ENCODE data around the gene R3HDM1. TPM values are rescaled to one million over a fixed set of nuclear protein-coding genes. Genes with fewer than 3 reads are reported as not detected.
A peak's percentile ranks its signal among the peaks of the same experiment; 100 is the strongest.

R3HDM1 gene
- total RNA-seq, 1 donor from 2014 or later = 44.7 TPM

DNA sequence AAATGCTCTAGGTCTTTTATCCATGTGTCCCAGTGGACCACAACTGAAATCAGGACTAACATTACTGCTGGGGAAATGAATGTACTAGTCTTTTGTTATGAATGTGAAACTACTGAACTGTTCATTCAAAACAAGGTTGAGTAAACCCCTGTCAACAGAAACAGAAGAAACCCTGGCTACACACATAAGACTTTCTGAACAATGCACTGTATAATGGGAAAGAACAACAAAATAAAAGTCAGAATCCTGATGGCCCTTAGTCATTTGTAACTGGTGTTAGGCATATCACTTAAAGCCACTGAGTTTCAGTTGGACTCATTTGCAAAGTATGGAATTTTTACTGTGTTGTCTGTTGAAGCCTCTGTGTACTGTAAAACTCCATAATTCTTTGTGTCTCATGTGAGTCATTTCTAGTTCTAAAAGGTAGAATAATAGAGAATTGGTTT is 133.4 kb downstream of the R3HDM1 start:
- peak overlapping the region; percentile 4 for H3K4me3 Mint-ChIP-seq (ENCODE audit: unreplicated experiment)
- H3K27me3 Mint-ChIP-seq (ENCODE audit: low read depth, unreplicated experiment) = no peaks in the 10 kb centered on the region
- peaks cover 2% of the 10 kb centered on the region for H3K36me3 Mint-ChIP-seq (ENCODE audit: low read depth, unreplicated experiment)
- H3K4me2 ChIP-seq (ENCODE audit: low read length) = no peak overlapping the region
- H3K9me3 Mint-ChIP-seq (ENCODE audit: unreplicated experiment) = no peaks in the 10 kb centered on the region
- H3K9ac ChIP-seq (ENCODE audit: low read length) = no peak overlapping the region
- no peaks in the 10 kb centered on the region for H4K20me1 ChIP-seq (ENCODE audit: insufficient read depth, low read length)
- H3K79me2 ChIP-seq (ENCODE audit: insufficient read depth, low read length) = no peaks in the 10 kb centered on the region
- H3K4me1 Mint-ChIP-seq (ENCODE audit: low read depth, unreplicated experiment) = peaks cover 30% of the 10 kb centered on the region
- no peak for FAIRE-seq
- H3K27me3 ChIP-seq (ENCODE audit: insufficient read depth, low read length) = no peaks in the 10 kb centered on the region
- H3K9me3 ChIP-seq (ENCODE audit: insufficient read depth, low read depth, low read length) = no peaks in the 10 kb centered on the region
- peaks cover 4% of the 10 kb centered on the region for H3K4me1 ChIP-seq (ENCODE audit: insufficient read depth, low read length)
- H3K27ac Mint-ChIP-seq (ENCODE audit: unreplicated experiment) = peak overlapping the region; percentile 36
- peak overlapping the region; percentile 3 for H3K27ac ChIP-seq (ENCODE audit: low read depth, low read length)
- DNase-seq (ENCODE audit: low read depth) = peak; percentile 29
- no peak overlapping the region for H2AFZ ChIP-seq (ENCODE audit: low read depth, low read length)
- no peak overlapping the region for H3K4me3 ChIP-seq (ENCODE audit: insufficient read depth, low read depth, low read length)
- H3K36me3 ChIP-seq (ENCODE audit: insufficient read depth, low read length) = peaks cover 5% of the 10 kb centered on the region
- TF ChIP-seq, protein P1, sequence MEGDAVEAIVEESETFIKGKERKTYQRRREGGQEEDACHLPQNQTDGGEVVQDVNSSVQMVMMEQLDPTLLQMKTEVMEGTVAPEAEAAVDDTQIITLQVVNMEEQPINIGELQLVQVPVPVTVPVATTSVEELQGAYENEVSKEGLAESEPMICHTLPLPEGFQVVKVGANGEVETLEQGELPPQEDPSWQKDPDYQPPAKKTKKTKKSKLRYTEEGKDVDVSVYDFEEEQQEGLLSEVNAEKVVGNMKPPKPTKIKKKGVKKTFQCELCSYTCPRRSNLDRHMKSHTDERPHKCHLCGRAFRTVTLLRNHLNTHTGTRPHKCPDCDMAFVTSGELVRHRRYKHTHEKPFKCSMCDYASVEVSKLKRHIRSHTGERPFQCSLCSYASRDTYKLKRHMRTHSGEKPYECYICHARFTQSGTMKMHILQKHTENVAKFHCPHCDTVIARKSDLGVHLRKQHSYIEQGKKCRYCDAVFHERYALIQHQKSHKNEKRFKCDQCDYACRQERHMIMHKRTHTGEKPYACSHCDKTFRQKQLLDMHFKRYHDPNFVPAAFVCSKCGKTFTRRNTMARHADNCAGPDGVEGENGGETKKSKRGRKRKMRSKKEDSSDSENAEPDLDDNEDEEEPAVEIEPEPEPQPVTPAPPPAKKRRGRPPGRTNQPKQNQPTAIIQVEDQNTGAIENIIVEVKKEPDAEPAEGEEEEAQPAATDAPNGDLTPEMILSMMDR (IDR thresholded peaks at IDR 0.05; ENCODE audit: insufficient read depth, low read depth, low read length) = no peak
- no peak for TF ChIP-seq EZH2 (IDR thresholded peaks at IDR 0.05; ENCODE audit: insufficient read depth, low read length)

DNA sequence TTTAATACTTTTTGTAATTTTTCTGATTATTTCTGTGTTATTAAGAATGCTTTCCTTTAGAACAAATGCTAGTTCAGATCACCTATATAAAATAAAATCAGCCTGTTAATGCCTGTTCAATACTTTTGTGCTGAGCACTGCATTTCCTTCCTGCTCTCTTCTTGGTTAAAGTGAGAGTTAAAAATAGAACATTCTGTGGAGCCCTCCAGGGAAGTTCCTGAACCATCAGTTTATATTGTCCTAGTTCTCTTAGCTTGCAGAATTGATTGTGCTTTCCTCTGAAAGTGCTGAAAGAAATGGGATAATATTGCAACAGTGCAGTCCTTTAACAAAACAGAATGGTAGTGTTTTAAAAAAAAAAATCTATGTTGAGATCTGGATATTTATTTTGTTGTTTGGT is 135.8 kb downstream of the R3HDM1 start:
- Histone ChIP-seq H3K4me3 (ENCODE audit: insufficient read depth, low read depth, low read length) (no peak overlapping the region), H3K27ac (ENCODE audit: low read depth, low read length) (no peak overlapping the region), H3K4me2 (ENCODE audit: low read length) (no peak overlapping the region), H4K20me1 (ENCODE audit: insufficient read depth, low read length) (no peaks in the 10 kb centered on the region), H3K36me3 (ENCODE audit: insufficient read depth, low read length) (no peaks in the 10 kb centered on the region), H3K79me2 (ENCODE audit: insufficient read depth, low read length) (no peaks in the 10 kb centered on the region), H3K9me3 (ENCODE audit: insufficient read depth, low read depth, low read length) (no peaks in the 10 kb centered on the region), H3K9ac (ENCODE audit: low read length) (no peak overlapping the region), H2AFZ (ENCODE audit: low read depth, low read length) (no peak overlapping the region), H3K27me3 (ENCODE audit: insufficient read depth, low read length) (no peaks in the 10 kb centered on the region), H3K4me1 (ENCODE audit: insufficient read depth, low read length) (peaks cover 2% of the 10 kb centered on the region)
- Mint-ChIP-seq H3K36me3 (ENCODE audit: low read depth, unreplicated experiment) (peaks cover 2% of the 10 kb centered on the region), H3K4me1 (ENCODE audit: low read depth, unreplicated experiment) (peaks cover 27% of the 10 kb centered on the region), H3K27ac (ENCODE audit: unreplicated experiment) (no peak overlapping the region), H3K9me3 (ENCODE audit: unreplicated experiment) (no peaks in the 10 kb centered on the region), H3K4me3 (ENCODE audit: unreplicated experiment) (no peak overlapping the region), H3K27me3 (ENCODE audit: low read depth, unreplicated experiment) (no peaks in the 10 kb centered on the region)
- FAIRE-seq (no peak), DNase-seq (ENCODE audit: low read depth) (no peak)
- TF ChIP-seq, protein P1 (IDR thresholded peaks at IDR 0.05; ENCODE audit: insufficient read depth, low read depth, low read length) = no peak
- TF ChIP-seq EZH2 (IDR thresholded peaks at IDR 0.05; ENCODE audit: insufficient read depth, low read length) = no peak

DNA sequence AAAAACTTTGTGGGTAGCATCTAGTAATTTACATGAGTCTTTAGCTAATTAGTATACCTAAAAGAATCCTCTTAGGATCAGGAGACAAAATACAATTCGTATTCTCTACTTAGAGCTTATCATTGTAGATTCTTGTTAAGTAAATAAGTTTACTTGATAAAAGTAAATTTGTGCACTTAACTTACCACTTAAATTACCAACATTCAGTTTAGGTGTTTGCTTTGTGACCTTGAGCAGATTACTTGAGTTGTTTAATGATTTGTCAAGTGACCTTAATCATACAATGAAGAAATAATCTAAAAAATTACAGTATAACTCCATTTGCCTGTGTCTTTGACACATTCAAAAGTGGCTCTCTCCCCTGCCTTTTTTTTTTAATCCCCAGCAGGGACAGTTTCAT is 143.2 kb downstream of the R3HDM1 start:
- Mint-ChIP-seq H3K9me3 (ENCODE audit: unreplicated experiment) (no peaks in the 10 kb centered on the region), H3K4me3 (ENCODE audit: unreplicated experiment) (no peak overlapping the region), H3K27me3 (ENCODE audit: low read depth, unreplicated experiment) (no peaks in the 10 kb centered on the region), H3K27ac (ENCODE audit: unreplicated experiment) (no peak overlapping the region), H3K36me3 (ENCODE audit: low read depth, unreplicated experiment) (peaks cover 7% of the 10 kb centered on the region), H3K4me1 (ENCODE audit: low read depth, unreplicated experiment) (no peaks in the 10 kb centered on the region)
- Histone ChIP-seq H2AFZ (ENCODE audit: low read depth, low read length) (no peak overlapping the region), H3K9me3 (ENCODE audit: insufficient read depth, low read depth, low read length) (no peaks in the 10 kb centered on the region), H4K20me1 (ENCODE audit: insufficient read depth, low read length) (no peaks in the 10 kb centered on the region), H3K9ac (ENCODE audit: low read length) (no peak overlapping the region), H3K36me3 (ENCODE audit: insufficient read depth, low read length) (peaks cover 5% of the 10 kb centered on the region), H3K4me2 (ENCODE audit: low read length) (no peak overlapping the region), H3K79me2 (ENCODE audit: insufficient read depth, low read length) (no peaks in the 10 kb centered on the region), H3K27me3 (ENCODE audit: insufficient read depth, low read length) (no peaks in the 10 kb centered on the region), H3K27ac (ENCODE audit: low read depth, low read length) (no peak overlapping the region), H3K4me1 (ENCODE audit: insufficient read depth, low read length) (no peaks in the 10 kb centered on the region), H3K4me3 (ENCODE audit: insufficient read depth, low read depth, low read length) (no peak overlapping the region)
- FAIRE-seq (no peak), DNase-seq (ENCODE audit: low read depth) (no peak)
- TF ChIP-seq, protein P1 (IDR thresholded peaks at IDR 0.05; ENCODE audit: insufficient read depth, low read depth, low read length) = no peak
- no peak for TF ChIP-seq EZH2 (IDR thresholded peaks at IDR 0.05; ENCODE audit: insufficient read depth, low read length)

Measured in astrocyte (in vitro differentiated cells and primary cell).